GM10248 (cell line): ENCODE results near the gene EIF3A.

Source experiments
- CTCF ChIA-PET: fragments of 300-600 bp; sonication (Branson Sonifier 250); formaldehyde crosslinking; extraction: SDS; loops from one replicate; lab custom pipeline; 2021; ENCODE audit warnings: antibody characterized with exemption; lab: Yijun Ruan, JAX
- POLR2A ChIA-PET: fragments of 350-650 bp; sonication (Branson Sonifier 250); formaldehyde crosslinking; extraction: SDS; loops from one replicate; lab custom pipeline; 2020; ENCODE audit warnings: antibody characterized with exemption; lab: Yijun Ruan, JAX
- DNase-seq: peaks from one replicate; pipeline ENCODE4 v3.0.0; 2012; ENCODE audit errors: extremely low spot score
- TF ChIP-seq, protein P1 (sequence below): IDR thresholded peaks from 2 replicates; pipeline ENCODE4 v1.5.1; 2012; ENCODE audit warnings: mild to moderate bottlenecking, low read depth; ENCODE audit errors: extremely low read depth, missing control alignments, control extremely low read depth

EIF3A gene

DNA sequence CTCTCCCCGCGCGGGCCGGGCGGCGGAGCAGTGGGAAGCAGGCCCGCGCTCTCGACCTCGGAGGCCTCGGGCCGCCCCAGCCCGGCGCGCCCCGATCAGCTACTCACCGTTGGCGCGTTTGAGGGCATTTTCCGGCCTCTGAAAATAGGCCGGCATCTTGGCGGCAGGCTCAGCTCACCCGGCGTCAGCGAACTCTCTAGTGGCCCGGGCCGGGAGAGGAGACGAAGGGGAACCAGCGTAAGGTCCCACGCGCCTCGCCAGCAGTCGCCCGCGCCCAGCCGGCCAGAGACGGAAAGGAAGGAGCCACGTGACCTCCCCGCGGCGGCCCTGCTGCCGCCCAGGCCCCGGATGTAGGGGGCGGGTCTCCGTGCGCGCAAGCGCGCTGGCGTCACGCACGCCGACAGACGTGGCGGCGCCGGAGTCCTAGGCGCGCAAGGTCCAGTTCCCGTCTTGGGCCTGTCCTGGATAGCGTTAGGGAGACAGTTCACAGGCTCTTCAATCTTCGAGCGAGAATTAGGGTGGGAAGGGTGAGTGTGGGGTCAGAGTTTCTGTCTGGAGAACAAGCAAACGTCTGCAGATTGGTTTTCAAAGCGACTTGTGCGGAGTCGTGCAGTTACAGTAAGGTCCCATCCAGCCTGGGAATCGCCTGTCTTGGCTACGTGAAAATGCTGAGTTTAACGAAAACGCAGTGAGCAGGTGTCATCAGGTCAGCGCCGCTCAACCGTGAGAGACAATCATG lies at the start of gene EIF3A:
TSS of gene EIF3A (minus strand) at position 297 of the 739 bp plus-strand sequence. CDS start at position 156, 141 bp downstream.
- CTCF ChIA-PET, result no interaction called here
- DNase-seq, result peak; percentile 96
- TF ChIP-seq, protein P1, sequence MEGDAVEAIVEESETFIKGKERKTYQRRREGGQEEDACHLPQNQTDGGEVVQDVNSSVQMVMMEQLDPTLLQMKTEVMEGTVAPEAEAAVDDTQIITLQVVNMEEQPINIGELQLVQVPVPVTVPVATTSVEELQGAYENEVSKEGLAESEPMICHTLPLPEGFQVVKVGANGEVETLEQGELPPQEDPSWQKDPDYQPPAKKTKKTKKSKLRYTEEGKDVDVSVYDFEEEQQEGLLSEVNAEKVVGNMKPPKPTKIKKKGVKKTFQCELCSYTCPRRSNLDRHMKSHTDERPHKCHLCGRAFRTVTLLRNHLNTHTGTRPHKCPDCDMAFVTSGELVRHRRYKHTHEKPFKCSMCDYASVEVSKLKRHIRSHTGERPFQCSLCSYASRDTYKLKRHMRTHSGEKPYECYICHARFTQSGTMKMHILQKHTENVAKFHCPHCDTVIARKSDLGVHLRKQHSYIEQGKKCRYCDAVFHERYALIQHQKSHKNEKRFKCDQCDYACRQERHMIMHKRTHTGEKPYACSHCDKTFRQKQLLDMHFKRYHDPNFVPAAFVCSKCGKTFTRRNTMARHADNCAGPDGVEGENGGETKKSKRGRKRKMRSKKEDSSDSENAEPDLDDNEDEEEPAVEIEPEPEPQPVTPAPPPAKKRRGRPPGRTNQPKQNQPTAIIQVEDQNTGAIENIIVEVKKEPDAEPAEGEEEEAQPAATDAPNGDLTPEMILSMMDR, result no peak
- POLR2A ChIA-PET, result interaction anchor here (0.8 kb wide), 1 partner anchor 12 kb away, joined by 3 read pairs; no protein-coding TSS in a partner anchor

DNA sequence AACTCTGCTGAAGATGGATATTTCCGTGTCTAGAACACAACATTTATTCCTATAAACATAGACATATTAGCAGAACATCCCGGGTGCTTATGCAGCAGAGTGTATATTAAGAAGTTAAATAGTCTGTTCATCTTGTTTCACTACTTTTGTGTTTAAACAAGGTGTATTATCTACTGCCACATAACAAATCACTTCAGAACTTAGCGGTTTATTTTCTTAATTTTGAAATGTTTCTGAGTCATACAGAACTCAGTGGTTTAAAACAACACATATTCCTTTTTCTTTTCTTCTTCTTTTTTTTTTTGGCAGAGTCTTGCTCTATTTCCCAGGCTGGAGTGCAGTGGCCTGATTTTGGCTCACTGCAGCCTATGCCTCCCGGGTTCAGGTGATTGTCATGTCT lies 49.1 kb upstream of the EIF3A start:
- DNase-seq, result no peak
- CTCF ChIA-PET, result no interaction called here
- TF ChIP-seq, protein P1, result no peak
- POLR2A ChIA-PET, result no interaction called here

- DNase-seq, result no peak
- ChIA-PET POLR2A (no interaction called here), CTCF (interaction anchor here (1.1 to 1.6 kb wide), 2 partner anchors 25 to 33 kb away, joined by 3 read pairs; no protein-coding TSS in a partner anchor)
- TF ChIP-seq, protein P1, result no peak
These were observed 45.3 kb upstream of the EIF3A start for GRCh38 chr10:119125942-119126341.

- DNase-seq, result no peak
- ChIA-PET POLR2A (interaction anchor here (0.7 kb wide), 1 partner anchor 16 kb away, joined by 3 read pairs; no protein-coding TSS in a partner anchor), CTCF (interaction anchor here (1.0 kb wide), 1 partner anchor 19 kb away, joined by 3 read pairs; no protein-coding TSS in a partner anchor)
- TF ChIP-seq, protein P1, result no peak
These were observed 40.3 kb upstream of the EIF3A start for GRCh38 chr10:119120875-119121274.

GRCh38 chr10:119120413-119120867 lies 39.8 kb upstream of the EIF3A start:
- POLR2A ChIA-PET, result interaction anchor here (0.7 kb wide), 1 partner anchor 16 kb away, joined by 3 read pairs; no protein-coding TSS in a partner anchor
- TF ChIP-seq, protein P1, result no peak
- CTCF ChIA-PET, result interaction anchor here (1.0 to 1.8 kb wide), 3 partner anchors 11 to 20 kb away, joined by 3 to 6 read pairs (median 5); no protein-coding TSS in a partner anchor
- peak; percentile 62 for DNase-seq

DNA sequence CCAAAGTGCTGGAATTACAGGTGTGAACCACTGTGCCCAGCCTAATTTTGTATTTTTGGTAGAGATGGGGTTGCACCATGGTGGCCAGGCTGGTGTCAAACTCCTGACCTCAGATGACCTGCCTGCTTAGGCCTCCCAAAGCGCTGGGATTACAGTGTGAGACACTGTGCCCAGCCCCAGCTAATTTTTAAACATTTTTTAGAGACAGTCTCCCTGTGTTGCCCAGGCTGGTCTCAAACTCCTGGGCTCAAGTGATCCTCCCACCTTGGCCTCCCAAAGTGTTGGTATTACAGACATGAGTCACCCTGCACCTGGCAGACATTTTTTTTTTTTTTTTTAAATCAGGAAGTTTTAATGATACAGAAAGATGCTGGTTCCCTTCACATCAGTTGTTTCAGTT lies 38.8 kb upstream of the EIF3A start:
- DNase-seq, result no peak
- POLR2A ChIA-PET, result interaction anchor here (0.7 kb wide), 1 partner anchor 132 kb away, joined by 6 read pairs; no protein-coding TSS in a partner anchor
- CTCF ChIA-PET, result interaction anchor here (1.4 to 1.8 kb wide), 2 partner anchors 12 to 14 kb away, joined by 5 to 6 read pairs; no protein-coding TSS in a partner anchor
- TF ChIP-seq, protein P1, result no peak
